Fibroblast of villous mesenchyme (primary cell): ENCODE results near the gene KRTAP10-7. TPM values are rescaled to one million over a fixed set of nuclear protein-coding genes. Genes with fewer than 3 reads are reported as not detected.

Experiments used
- DNase-seq: peaks from one replicate; pipeline ENCODE4 v3.0.0-alpha.2; 2010; ENCODE audit warnings: low read depth
- H3K4me3 ChIP-seq: 2 replicates; pipeline ENCODE4 v1.5.1; 2011; ENCODE audit warnings: low read depth, mild to moderate bottlenecking, low read length
- total RNA-seq: library from RNA; depleted of rRNA; stranded (reverse); fragments of >200 nt; gene quantifications from 2 replicates; pipeline ENCODE4 v1.2.3, GENCODE V29; 2012
- TF ChIP-seq, protein P1 (sequence below): IDR thresholded peaks from 2 replicates; pipeline ENCODE4 v1.5.1; 2012; ENCODE audit warnings: low read depth, mild to moderate bottlenecking, low read length; ENCODE audit not compliant: insufficient read depth

KRTAP10-7 gene
- total RNA-seq, 1 donor: not detected

DNA sequence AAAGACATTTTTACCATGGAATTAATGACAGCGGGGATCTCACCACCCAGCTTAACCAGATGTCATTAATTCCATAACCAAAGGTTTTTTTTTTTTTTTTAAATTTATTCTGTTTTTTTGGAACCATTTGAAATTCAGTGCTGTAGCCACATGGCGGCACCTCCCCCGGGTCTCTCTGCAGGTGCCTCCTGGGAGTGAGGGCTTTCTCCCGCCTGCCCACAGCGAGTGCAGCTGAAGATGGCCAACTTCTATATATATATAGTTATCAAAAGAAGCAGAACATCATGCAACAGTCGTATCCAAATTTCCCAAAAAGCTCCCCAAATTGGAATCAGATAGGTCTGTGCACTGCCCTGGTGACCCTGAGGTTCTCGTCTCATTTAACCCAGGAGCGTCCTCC is 15.1 kb downstream of the KRTAP10-7 start:
- TF ChIP-seq, protein P1, sequence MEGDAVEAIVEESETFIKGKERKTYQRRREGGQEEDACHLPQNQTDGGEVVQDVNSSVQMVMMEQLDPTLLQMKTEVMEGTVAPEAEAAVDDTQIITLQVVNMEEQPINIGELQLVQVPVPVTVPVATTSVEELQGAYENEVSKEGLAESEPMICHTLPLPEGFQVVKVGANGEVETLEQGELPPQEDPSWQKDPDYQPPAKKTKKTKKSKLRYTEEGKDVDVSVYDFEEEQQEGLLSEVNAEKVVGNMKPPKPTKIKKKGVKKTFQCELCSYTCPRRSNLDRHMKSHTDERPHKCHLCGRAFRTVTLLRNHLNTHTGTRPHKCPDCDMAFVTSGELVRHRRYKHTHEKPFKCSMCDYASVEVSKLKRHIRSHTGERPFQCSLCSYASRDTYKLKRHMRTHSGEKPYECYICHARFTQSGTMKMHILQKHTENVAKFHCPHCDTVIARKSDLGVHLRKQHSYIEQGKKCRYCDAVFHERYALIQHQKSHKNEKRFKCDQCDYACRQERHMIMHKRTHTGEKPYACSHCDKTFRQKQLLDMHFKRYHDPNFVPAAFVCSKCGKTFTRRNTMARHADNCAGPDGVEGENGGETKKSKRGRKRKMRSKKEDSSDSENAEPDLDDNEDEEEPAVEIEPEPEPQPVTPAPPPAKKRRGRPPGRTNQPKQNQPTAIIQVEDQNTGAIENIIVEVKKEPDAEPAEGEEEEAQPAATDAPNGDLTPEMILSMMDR: no peak
- H3K4me3 ChIP-seq: no peak overlapping the region
- no peak for DNase-seq

DNA sequence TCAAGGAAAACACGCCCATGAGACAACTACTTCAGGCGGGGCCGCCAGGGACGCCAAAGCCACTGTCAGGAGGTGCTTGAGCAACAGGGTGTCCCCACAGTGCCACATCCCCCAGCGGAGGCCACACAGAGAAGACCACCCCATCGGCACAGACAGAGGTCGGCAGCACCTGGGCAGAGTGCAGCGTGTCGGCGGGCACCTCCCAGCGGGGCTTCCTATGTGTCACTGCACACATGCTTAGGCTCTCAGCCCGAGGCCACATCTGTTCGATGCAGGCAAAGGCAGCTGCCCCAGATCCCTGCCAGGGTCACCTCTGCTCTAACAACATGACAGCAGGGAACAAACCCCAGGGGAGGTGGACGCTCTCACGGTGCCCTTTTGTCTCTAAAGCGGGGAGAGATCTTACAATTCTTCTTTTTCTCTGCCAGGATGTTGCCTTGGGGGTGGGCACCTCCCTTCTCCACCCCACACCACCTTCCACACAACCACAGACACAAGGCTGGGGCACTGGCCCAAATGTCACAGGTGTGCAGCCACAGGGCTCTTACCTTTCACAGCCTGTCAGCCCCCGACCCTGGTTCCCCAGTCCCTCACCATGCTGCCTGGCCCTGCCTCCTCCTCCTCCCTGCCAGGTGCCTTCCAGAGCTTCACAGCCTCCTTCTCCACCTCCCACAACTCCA is 15.7 kb downstream of the KRTAP10-7 start:
- H3K4me3 ChIP-seq: no peak overlapping the region
- TF ChIP-seq, protein P1: no peak
- DNase-seq: no peak

DNA sequence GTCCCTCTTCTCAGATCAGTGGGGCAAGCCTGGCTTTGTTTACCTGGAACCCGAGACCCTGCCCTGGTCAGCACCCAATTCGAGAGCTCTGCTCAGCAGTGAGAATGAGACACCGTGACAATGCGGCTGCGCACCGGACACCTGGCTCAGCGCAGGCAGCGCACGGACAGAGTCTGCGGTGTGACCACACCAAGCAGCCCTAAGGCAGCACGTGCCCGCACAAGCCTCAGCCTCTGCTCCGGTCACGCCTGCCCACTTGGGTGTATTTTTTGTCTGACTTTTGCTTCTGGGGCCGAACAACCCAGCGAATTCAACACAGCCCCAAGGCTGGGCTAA is 16.2 kb downstream of the KRTAP10-7 start:
- TF ChIP-seq, protein P1: no peak
- DNase-seq: no peak
- no peak overlapping the region for H3K4me3 ChIP-seq

DNA sequence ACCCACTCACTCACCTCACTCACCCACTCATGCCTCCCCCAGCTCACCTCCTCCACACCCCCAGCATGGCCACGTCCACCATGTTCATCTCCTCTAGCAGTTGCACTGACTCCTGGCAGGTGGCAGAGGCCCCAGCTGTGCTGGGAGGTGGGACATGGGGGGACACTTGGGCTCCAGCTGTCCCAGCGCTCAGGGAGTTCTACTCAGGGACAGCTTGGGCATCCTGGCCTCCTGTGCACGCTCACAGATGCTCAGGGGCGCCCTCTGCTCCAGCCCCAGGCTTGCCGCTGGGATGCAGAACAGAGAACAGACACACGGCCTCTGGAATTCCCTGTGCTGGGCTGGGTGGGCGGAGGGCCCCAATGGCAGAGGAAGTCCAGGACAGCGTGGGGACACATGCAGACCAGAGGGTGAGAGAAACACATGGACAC is 16.7 kb downstream of the KRTAP10-7 start:
- DNase-seq: no peak
- TF ChIP-seq, protein P1: no peak
- H3K4me3 ChIP-seq: no peak overlapping the region

DNA sequence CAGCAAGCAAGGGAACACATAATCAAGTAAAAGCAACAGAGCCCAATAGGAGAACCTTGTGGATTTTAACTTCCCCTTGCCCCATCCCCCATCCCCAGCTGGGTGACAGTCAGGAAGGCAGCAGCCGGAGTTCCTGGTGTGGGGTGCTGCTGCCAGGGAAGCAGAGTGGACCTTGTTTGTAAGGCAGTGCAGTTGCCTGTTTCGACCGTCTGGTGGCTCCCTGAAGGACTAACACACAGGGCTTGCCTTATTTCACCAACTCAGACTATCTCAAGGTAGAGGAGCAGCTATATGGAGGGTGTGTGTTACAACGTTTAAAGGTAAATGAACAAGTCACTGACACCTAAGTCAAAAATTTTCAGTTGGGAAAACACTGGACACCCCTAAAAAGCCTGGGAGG is 18.1 kb downstream of the KRTAP10-7 start:
- H3K4me3 ChIP-seq: no peak overlapping the region
- TF ChIP-seq, protein P1: no peak
- DNase-seq: no peak

DNA sequence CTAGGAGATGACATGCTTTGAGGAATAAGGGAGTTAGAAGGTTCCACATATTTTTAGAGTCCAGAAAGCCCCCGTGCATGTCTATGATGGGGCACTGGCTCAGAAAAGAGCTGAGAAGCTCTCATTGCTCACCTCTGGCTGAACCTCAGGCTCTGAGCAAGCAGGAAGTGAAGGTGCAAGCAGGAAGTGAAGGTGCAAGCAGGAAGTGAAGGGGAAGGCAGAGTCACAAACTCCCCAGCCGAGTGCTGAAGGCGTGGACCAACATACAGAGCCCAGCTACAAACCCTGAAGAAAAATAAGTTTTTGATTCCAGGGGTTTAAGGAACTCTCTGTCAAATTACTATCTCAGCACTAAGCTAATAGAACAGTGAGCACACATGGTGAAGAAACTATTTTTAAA is 18.5 kb downstream of the KRTAP10-7 start:
- no peak overlapping the region for H3K4me3 ChIP-seq
- TF ChIP-seq, protein P1: no peak
- DNase-seq: no peak

DNA sequence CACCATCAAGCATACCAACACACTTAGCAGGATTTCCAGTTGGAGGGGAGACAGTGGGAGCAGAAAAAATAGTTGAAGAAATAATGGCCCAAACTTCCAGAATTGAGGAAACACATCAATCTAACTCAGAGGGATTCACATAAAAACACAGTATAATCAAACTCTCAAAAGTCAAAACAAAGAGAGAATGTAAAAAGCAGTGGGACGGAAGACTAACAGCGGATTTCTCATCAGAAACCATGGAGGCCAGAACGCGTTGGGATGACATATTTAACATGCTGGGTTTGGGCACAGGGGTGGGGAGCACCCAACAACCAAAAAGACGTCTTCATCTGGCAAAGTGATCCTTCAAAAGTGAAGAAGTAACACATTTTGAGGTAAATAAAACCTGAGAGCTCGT is 19.5 kb downstream of the KRTAP10-7 start:
- H3K4me3 ChIP-seq: no peak overlapping the region
- no peak for DNase-seq
- TF ChIP-seq, protein P1: no peak
